ENCODE results near the gene ASPA. TPM values are rescaled to one million over a fixed set of nuclear protein-coding genes. Genes with fewer than 3 reads are reported as not detected.

ASPA gene
- total RNA-seq, 4 donors from 2014 or later = 0.50 to 2.1 (median 0.78) TPM

DNA sequence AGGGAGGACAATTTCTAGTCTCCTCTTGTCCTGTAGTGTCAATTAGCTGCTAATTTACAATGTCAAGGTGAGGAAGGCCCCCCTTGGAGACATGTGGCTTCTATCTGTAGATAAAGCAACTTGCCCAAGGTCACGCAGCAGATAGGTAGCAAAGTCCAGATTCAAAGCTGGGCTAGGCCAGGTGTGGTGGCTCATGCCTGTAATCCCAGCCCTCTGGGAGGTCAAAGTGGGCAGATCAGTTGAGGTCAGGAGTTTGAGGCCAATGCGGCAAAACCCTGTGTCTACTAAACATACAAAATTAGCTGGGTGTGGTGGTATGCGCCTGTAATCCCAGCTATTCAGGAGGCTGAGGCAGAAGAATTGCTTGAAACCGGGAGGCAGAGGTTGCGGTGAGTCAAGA lies 70.7 kb downstream of the ASPA start:
- Histone ChIP-seq H3K4me1 (no peaks in the 10 kb centered on the region), H3K27ac (no peak overlapping the region), H3K27me3 (no peaks in the 10 kb centered on the region), H3K9me3 (no peaks in the 10 kb centered on the region), H3K36me3 (no peaks in the 10 kb centered on the region), H3K4me3 (replicated peaks in 1 of 3) (no peak overlapping the region)
- no peak for TF ChIP-seq POLR2A (IDR thresholded peaks at IDR 0.05)
- TF ChIP-seq, protein P1, sequence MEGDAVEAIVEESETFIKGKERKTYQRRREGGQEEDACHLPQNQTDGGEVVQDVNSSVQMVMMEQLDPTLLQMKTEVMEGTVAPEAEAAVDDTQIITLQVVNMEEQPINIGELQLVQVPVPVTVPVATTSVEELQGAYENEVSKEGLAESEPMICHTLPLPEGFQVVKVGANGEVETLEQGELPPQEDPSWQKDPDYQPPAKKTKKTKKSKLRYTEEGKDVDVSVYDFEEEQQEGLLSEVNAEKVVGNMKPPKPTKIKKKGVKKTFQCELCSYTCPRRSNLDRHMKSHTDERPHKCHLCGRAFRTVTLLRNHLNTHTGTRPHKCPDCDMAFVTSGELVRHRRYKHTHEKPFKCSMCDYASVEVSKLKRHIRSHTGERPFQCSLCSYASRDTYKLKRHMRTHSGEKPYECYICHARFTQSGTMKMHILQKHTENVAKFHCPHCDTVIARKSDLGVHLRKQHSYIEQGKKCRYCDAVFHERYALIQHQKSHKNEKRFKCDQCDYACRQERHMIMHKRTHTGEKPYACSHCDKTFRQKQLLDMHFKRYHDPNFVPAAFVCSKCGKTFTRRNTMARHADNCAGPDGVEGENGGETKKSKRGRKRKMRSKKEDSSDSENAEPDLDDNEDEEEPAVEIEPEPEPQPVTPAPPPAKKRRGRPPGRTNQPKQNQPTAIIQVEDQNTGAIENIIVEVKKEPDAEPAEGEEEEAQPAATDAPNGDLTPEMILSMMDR (IDR thresholded peaks at IDR 0.05) = no peak
- 80 to 93% methylated on average over 3 to 5 of the region's 5 CpGs for WGBS, 2 donors
- no peak for DNase-seq
- intact Hi-C loops (cut with DNase I) = loop anchor here (10.0 kb wide), 1 partner anchor 62 kb away; no protein-coding TSS in a partner anchor

- Histone ChIP-seq H3K9me3 (no peaks in the 10 kb centered on the region), H3K27ac (no peak overlapping the region), H3K27me3 (no peaks in the 10 kb centered on the region), H3K36me3 (no peaks in the 10 kb centered on the region), H3K4me1 (no peaks in the 10 kb centered on the region), H3K4me3 (replicated peaks in 1 of 3) (no peak overlapping the region)
- TF ChIP-seq, protein P1 (IDR thresholded peaks at IDR 0.05) = no peak
- no peak for TF ChIP-seq POLR2A (IDR thresholded peaks at IDR 0.05)
- 78 to 85% methylated on average over 7 to 8 of the region's 8 CpGs for WGBS, 2 donors
- intact Hi-C loops (cut with DNase I) = loop anchor here (10.0 kb wide), 1 partner anchor 62 kb away; no protein-coding TSS in a partner anchor
- DNase-seq = no peak
Measured at GRCh38 chr17:3546997-3547396, 71.2 kb downstream of the ASPA start.

DNA sequence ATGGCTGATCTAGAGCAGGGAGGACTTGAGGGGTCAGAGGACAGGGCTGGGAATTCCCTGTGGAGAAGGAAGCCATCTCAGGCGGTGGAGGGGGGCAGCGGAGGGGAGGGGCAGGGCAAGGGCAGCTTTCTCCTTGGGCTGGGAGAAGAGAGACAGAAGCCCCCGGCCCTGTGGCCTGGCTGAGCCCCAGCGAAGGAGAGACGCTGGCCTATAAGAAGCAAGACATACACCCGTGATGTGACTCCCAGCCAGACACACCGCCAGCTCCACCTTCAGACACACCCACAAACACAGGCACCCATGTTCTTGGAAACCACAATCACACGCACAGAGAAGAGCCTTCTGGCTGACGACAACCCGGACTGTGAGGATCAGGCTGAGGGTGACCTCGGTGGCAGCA lies 71.8 kb downstream of the ASPA start:
- 76 to 78% methylated on average over 11 of the region's 11 CpGs for WGBS, 2 donors
- no peak for DNase-seq
- TF ChIP-seq, protein P1 (IDR thresholded peaks at IDR 0.05) = no peak
- TF ChIP-seq POLR2A (IDR thresholded peaks at IDR 0.05) = no peak
- intact Hi-C loops (cut with DNase I) = loop anchor here (10.0 kb wide), 1 partner anchor 63 kb away; no protein-coding TSS in a partner anchor
- Histone ChIP-seq H3K36me3 (no peaks in the 10 kb centered on the region), H3K9me3 (no peaks in the 10 kb centered on the region), H3K4me1 (no peaks in the 10 kb centered on the region), H3K4me3 (replicated peaks in 1 of 3) (no peak overlapping the region), H3K27ac (no peak overlapping the region), H3K27me3 (no peaks in the 10 kb centered on the region)

DNA sequence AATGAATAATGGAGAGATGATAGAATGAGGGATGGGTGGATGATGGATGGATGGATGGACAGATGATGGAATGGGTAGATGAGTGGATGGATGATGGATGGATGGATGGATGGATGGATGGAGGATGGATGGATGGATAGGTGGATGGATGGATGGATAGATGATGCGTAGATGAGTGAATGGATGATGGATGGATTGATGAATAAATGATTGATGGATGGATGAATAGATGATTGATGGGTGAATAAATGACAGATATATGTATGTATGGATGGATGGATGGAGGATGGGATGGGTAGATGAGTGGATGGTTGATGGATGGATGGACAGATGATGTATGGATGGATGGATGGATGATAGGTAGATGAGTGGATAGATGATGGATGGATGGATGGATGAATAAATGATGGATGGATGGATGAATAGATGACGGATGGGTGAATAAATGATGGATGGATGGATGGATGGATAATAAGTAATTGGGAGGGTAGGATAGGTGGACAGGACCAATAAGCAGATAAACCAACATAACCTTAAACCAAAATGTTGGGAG lies 73.9 kb downstream of the ASPA start:
- 94 to 96% methylated on average over 2 of the region's 2 CpGs for WGBS, 2 donors
- H3K9me3 ChIP-seq = no peaks in the 10 kb centered on the region
- no peaks in the 10 kb centered on the region for H3K4me1 ChIP-seq
- no peak overlapping the region for H3K4me3 ChIP-seq (replicated peaks in 1 of 3)
- TF ChIP-seq, protein P1 (IDR thresholded peaks at IDR 0.05) = no peak
- TF ChIP-seq POLR2A (IDR thresholded peaks at IDR 0.05) = no peak
- DNase-seq = no peak
- no peaks in the 10 kb centered on the region for H3K36me3 ChIP-seq
- no peaks in the 10 kb centered on the region for H3K27me3 ChIP-seq
- intact Hi-C loops (cut with DNase I) = loop anchor here (10.0 kb wide), 1 partner anchor 65 kb away; no protein-coding TSS in a partner anchor
- no peak overlapping the region for H3K27ac ChIP-seq

DNA sequence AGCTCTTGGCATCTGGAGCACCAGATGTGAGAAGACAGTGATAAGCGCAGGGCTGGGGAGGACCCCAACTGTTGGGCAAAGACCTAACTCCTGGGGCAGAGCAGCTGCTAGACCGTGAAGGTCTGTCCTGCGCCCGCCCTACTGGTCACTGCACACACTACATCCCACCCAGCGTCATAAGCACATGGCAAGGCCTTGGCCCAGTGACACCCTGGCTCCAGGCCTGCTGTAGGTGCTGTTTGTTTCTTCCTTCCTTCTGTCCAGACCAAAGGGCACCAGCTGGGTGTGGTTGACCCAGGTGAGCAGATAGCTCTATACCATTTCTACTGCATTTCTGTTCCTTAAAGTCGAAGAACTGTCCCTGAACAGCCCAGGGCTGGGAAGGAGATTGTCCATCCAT lies 75.4 kb downstream of the ASPA start:
- Histone ChIP-seq H3K4me1 (no peaks in the 10 kb centered on the region), H3K9me3 (no peaks in the 10 kb centered on the region), H3K27me3 (no peaks in the 10 kb centered on the region), H3K27ac (no peak overlapping the region), H3K4me3 (replicated peaks in 1 of 3) (no peak overlapping the region), H3K36me3 (no peaks in the 10 kb centered on the region)
- DNase-seq = no peak
- TF ChIP-seq, protein P1 (IDR thresholded peaks at IDR 0.05) = no peak
- TF ChIP-seq POLR2A (IDR thresholded peaks at IDR 0.05) = no peak
- WGBS, 2 donors = 81 to 90% methylated on average over 6 of the region's 6 CpGs
- intact Hi-C loops (cut with DNase I) = no loop called here
